KMS-11 (cell line): ENCODE measurements around the gene RAF1.
"Not testable (repeated sequence)": the region's sequence is repeated elsewhere in the genome, so short reads cannot be mapped to it uniquely, and the experiment has no call there.

Experiments used
- H2AFZ ChIP-seq: fragments of 200-600 bp; sonication (generic); 2 replicates; pipeline ENCODE4 v1.6.1; 2016; ENCODE audit warnings: antibody characterized with exemption, mixed run types, low read depth
- H3K27ac ChIP-seq: fragments of 200-600 bp; sonication (generic); 2 replicates; pipeline ENCODE4 v1.6.1; 2016; ENCODE audit warnings: mild to moderate bottlenecking, mixed run types
- H3K27me3 ChIP-seq: fragments of 200-600 bp; sonication (generic); 2 replicates; pipeline ENCODE4 v1.6.1; 2017; ENCODE audit warnings: mild to moderate bottlenecking, low read depth, mixed run types, moderate library complexity; ENCODE audit not compliant: insufficient read depth
- H3K36me3 ChIP-seq: fragments of 200-600 bp; sonication (generic); 2 replicates; pipeline ENCODE4 v1.6.1; 2017; ENCODE audit warnings: mild to moderate bottlenecking, mixed run types; ENCODE audit not compliant: insufficient read depth
- H3K4me1 ChIP-seq: fragments of 200-600 bp; sonication (generic); 2 replicates; pipeline ENCODE4 v1.6.1; 2016; ENCODE audit warnings: mild to moderate bottlenecking, low read depth, mixed run types; ENCODE audit not compliant: poor library complexity, severe bottlenecking
- H3K4me2 ChIP-seq: fragments of 200-600 bp; sonication (generic); 2 replicates; pipeline ENCODE4 v1.7.0; 2016; ENCODE audit warnings: mild to moderate bottlenecking, mixed run types
- H3K4me3 ChIP-seq: fragments of 200-600 bp; sonication (generic); IDR thresholded peaks from 2 replicates; pipeline ENCODE4 v1.6.1; 2017; ENCODE audit warnings: low read depth, low read length, mixed read lengths; ENCODE audit not compliant: insufficient read depth
- H3K79me2 ChIP-seq: fragments of 200-600 bp; sonication (generic); 2 replicates; pipeline ENCODE4 v1.6.1; 2016; ENCODE audit warnings: low read depth, mixed run types; ENCODE audit not compliant: insufficient read depth
- H3K9ac ChIP-seq: fragments of 200-600 bp; sonication (generic); 2 replicates; pipeline ENCODE4 v1.6.1; 2016; ENCODE audit warnings: mild to moderate bottlenecking, mixed run types
- H4K20me1 ChIP-seq: fragments of 200-600 bp; sonication (generic); 2 replicates; pipeline ENCODE4 v1.6.1; 2016; ENCODE audit warnings: mild to moderate bottlenecking, mixed run types; ENCODE audit not compliant: insufficient read depth
- CTCF ChIP-seq: fragments of 200-600 bp; sonication (generic); conservative IDR thresholded peaks from 2 replicates; pipeline ENCODE4 v1.6.1; 2017; ENCODE audit warnings: low read depth, mild to moderate bottlenecking, antibody characterized with exemption, low read length, moderate library complexity, mixed read lengths

The RAF1 gene

GRCh38 chr3:12702501-12702900 lies 38.6 kb upstream of the RAF1 start:
- no peak overlapping the region for H3K27ac ChIP-seq
- TF ChIP-seq CTCF: no peak
- H3K79me2 ChIP-seq: no peaks in the 10 kb centered on the region

GRCh38 chr3:12701601-12702000 lies 37.7 kb upstream of the RAF1 start:
- H3K4me1 ChIP-seq, H3K27me3 ChIP-seq, H3K79me2 ChIP-seq, H3K27ac ChIP-seq, H3K4me2 ChIP-seq, H3K4me3 ChIP-seq, H3K9ac ChIP-seq, H4K20me1 ChIP-seq, H3K36me3 ChIP-seq, H2AFZ ChIP-seq: not testable (repeated sequence)

More at GRCh38 chr3:12702501-12702900, 38.6 kb upstream of the RAF1 start:
- Histone ChIP-seq H3K4me3 (no peak overlapping the region), H3K4me2 (no peak overlapping the region), H4K20me1 (no peaks in the 10 kb centered on the region), H2AFZ (no peak overlapping the region), H3K4me1 (no peaks in the 10 kb centered on the region), H3K36me3 (no peaks in the 10 kb centered on the region), H3K27me3 (no peaks in the 10 kb centered on the region), H3K9ac (no peak overlapping the region)

GRCh38 chr3:12700800-12701199 lies 36.9 kb upstream of the RAF1 start:
- Histone ChIP-seq H3K27me3 (no peaks in the 10 kb centered on the region), H3K27ac (no peak overlapping the region), H3K9ac (no peak overlapping the region), H3K36me3 (no peaks in the 10 kb centered on the region), H3K4me1 (no peaks in the 10 kb centered on the region), H2AFZ (no peak overlapping the region), H3K4me3 (no peak overlapping the region), H3K4me2 (no peak overlapping the region), H4K20me1 (no peaks in the 10 kb centered on the region), H3K79me2 (no peaks in the 10 kb centered on the region)
- TF ChIP-seq CTCF: no peak

- Histone ChIP-seq H3K4me3 (no peak overlapping the region), H3K36me3 (no peaks in the 10 kb centered on the region), H3K79me2 (no peaks in the 10 kb centered on the region), H4K20me1 (no peaks in the 10 kb centered on the region), H3K4me1 (peaks cover 4% of the 10 kb centered on the region), H3K9ac (no peak overlapping the region), H3K4me2 (no peak overlapping the region), H3K27me3 (no peaks in the 10 kb centered on the region), H3K27ac (no peak overlapping the region), H2AFZ (no peak overlapping the region)
- no peak for TF ChIP-seq CTCF
Observed at GRCh38 chr3:12695916-12696315, 32.0 kb upstream of the RAF1 start.

- H2AFZ ChIP-seq: no peak overlapping the region
Observed at GRCh38 chr3:12695112-12695511, 31.2 kb upstream of the RAF1 start.

More at GRCh38 chr3:12695112-12695511, 31.2 kb upstream of the RAF1 start:
- no peaks in the 10 kb centered on the region for H3K36me3 ChIP-seq
- no peak overlapping the region for H3K9ac ChIP-seq
- H3K79me2 ChIP-seq: no peaks in the 10 kb centered on the region
- peaks cover 12% of the 10 kb centered on the region for H3K4me1 ChIP-seq
- H3K27me3 ChIP-seq: no peaks in the 10 kb centered on the region
- TF ChIP-seq CTCF: no peak
- H4K20me1 ChIP-seq: no peaks in the 10 kb centered on the region
- no peak overlapping the region for H3K4me3 ChIP-seq
- no peak overlapping the region for H3K27ac ChIP-seq
- H3K4me2 ChIP-seq: no peak overlapping the region
